Astrocyte (in vitro differentiated cells and primary cell): ENCODE results near the gene TMEM98. TPM values are rescaled to one million over a fixed set of nuclear protein-coding genes. Genes with fewer than 3 reads are reported as not detected.

ENCODE experiments used
- DNase-seq: peaks from one replicate; pipeline ENCODE4 v3.0.0-alpha.2; 2010; ENCODE audit warnings: low read depth
- FAIRE-seq: peaks from 2 replicates; lab custom pipeline; 2011; peaks lifted over from hg19 to GRCh38; lab: Jason Lieb, UNC
- H2AFZ ChIP-seq: 2 replicates; pipeline ENCODE4 v1.6.0; 2012; ENCODE audit warnings: low read depth, low read length, inconsistent platforms
- H3K27ac ChIP-seq: 2 replicates; pipeline ENCODE4 v1.5.1; 2011; ENCODE audit warnings: low read depth, low read length, inconsistent platforms
- H3K27me3 ChIP-seq: 2 replicates; pipeline ENCODE4 v1.6.0; 2011; ENCODE audit warnings: low read length, inconsistent platforms; ENCODE audit not compliant: insufficient read depth
- H3K36me3 ChIP-seq: 2 replicates; pipeline ENCODE4 v1.5.1; 2011; ENCODE audit warnings: low read length, inconsistent platforms; ENCODE audit not compliant: insufficient read depth
- H3K4me1 ChIP-seq: 2 replicates; pipeline ENCODE4 v1.5.1; 2011; ENCODE audit warnings: low read length, inconsistent platforms; ENCODE audit not compliant: insufficient read depth
- H3K4me2 ChIP-seq: 2 replicates; pipeline ENCODE4 v1.6.0; 2012; ENCODE audit warnings: low read length, inconsistent platforms
- H3K4me3 ChIP-seq: 2 replicates; pipeline ENCODE4 v1.5.1; 2011; ENCODE audit warnings: low read depth, mild to moderate bottlenecking, low read length, inconsistent platforms; ENCODE audit not compliant: insufficient read depth
- H3K79me2 ChIP-seq: 2 replicates; pipeline ENCODE4 v1.6.0; 2012; ENCODE audit warnings: mild to moderate bottlenecking, low read length, inconsistent platforms; ENCODE audit not compliant: insufficient read depth
- H3K9ac ChIP-seq: 2 replicates; pipeline ENCODE4 v1.6.0; 2012; ENCODE audit warnings: mild to moderate bottlenecking, low read length, inconsistent platforms
- H3K9me3 ChIP-seq: 2 replicates; pipeline ENCODE4 v1.5.1; 2012; ENCODE audit warnings: low read depth, mild to moderate bottlenecking, low read length, inconsistent platforms; ENCODE audit not compliant: insufficient read depth
- H4K20me1 ChIP-seq: 2 replicates; pipeline ENCODE4 v1.6.0; 2012; ENCODE audit warnings: low read length, inconsistent platforms; ENCODE audit not compliant: insufficient read depth
- H3K27ac Mint-ChIP-seq: one replicate; pipeline ENCODE4 v1.8.0; 2021; ENCODE audit warnings: mild to moderate bottlenecking, mixed read lengths; ENCODE audit not compliant: unreplicated experiment
- H3K27me3 Mint-ChIP-seq: one replicate; pipeline ENCODE4 v1.8.0; 2021; ENCODE audit warnings: low read depth, mixed read lengths; ENCODE audit not compliant: unreplicated experiment
- H3K36me3 Mint-ChIP-seq: one replicate; pipeline ENCODE4 v1.8.0; 2021; ENCODE audit warnings: low read depth, mixed read lengths; ENCODE audit not compliant: unreplicated experiment
- H3K4me1 Mint-ChIP-seq: one replicate; pipeline ENCODE4 v1.8.0; 2021; ENCODE audit warnings: low read depth, mixed read lengths; ENCODE audit not compliant: unreplicated experiment
- H3K4me3 Mint-ChIP-seq: one replicate; pipeline ENCODE4 v1.8.0; 2021; ENCODE audit warnings: mild to moderate bottlenecking, moderate library complexity, mixed read lengths; ENCODE audit not compliant: unreplicated experiment
- H3K9me3 Mint-ChIP-seq: one replicate; pipeline ENCODE4 v1.8.0; 2021; ENCODE audit warnings: mild to moderate bottlenecking, mixed read lengths; ENCODE audit not compliant: unreplicated experiment
- EZH2 ChIP-seq: IDR thresholded peaks from 2 replicates; pipeline ENCODE4 v1.6.1; 2012; ENCODE audit warnings: mild to moderate bottlenecking, low read length, inconsistent platforms; ENCODE audit not compliant: insufficient read depth
- total RNA-seq: library from RNA; stranded (reverse); gene quantifications from 2 replicates; pipeline ENCODE4 v1.2.1, GENCODE V29; 2021
- TF ChIP-seq, protein P1 (sequence below): IDR thresholded peaks from 2 replicates; pipeline ENCODE4 v1.5.1; 2011; ENCODE audit warnings: low read depth, mild to moderate bottlenecking, inconsistent platforms, low read length, moderate library complexity; ENCODE audit not compliant: insufficient read depth

Gene TMEM98
- total RNA-seq, 1 donor from 2014 or later: 62.6 TPM

GRCh38 chr17:32953045-32953444, 25.1 kb downstream of the TMEM98 start:
- FAIRE-seq: no peak
- no peak overlapping the region for H3K4me3 Mint-ChIP-seq
- Histone ChIP-seq H2AFZ (no peak overlapping the region), H3K9me3 (no peaks in the 10 kb centered on the region), H4K20me1 (no peaks in the 10 kb centered on the region), H3K9ac (no peak overlapping the region), H3K4me2 (no peak overlapping the region), H3K27me3 (peaks cover 4% of the 10 kb centered on the region), H3K36me3 (no peaks in the 10 kb centered on the region), H3K27ac (no peak overlapping the region), H3K4me3 (no peak overlapping the region), H3K79me2 (no peaks in the 10 kb centered on the region), H3K4me1 (no peaks in the 10 kb centered on the region)
- no peak overlapping the region for H3K27ac Mint-ChIP-seq
- no peaks in the 10 kb centered on the region for H3K36me3 Mint-ChIP-seq
- DNase-seq: no peak
- no peaks in the 10 kb centered on the region for H3K9me3 Mint-ChIP-seq
- no peaks in the 10 kb centered on the region for H3K4me1 Mint-ChIP-seq
- H3K27me3 Mint-ChIP-seq: peaks cover 17% of the 10 kb centered on the region
- TF ChIP-seq, protein P1, sequence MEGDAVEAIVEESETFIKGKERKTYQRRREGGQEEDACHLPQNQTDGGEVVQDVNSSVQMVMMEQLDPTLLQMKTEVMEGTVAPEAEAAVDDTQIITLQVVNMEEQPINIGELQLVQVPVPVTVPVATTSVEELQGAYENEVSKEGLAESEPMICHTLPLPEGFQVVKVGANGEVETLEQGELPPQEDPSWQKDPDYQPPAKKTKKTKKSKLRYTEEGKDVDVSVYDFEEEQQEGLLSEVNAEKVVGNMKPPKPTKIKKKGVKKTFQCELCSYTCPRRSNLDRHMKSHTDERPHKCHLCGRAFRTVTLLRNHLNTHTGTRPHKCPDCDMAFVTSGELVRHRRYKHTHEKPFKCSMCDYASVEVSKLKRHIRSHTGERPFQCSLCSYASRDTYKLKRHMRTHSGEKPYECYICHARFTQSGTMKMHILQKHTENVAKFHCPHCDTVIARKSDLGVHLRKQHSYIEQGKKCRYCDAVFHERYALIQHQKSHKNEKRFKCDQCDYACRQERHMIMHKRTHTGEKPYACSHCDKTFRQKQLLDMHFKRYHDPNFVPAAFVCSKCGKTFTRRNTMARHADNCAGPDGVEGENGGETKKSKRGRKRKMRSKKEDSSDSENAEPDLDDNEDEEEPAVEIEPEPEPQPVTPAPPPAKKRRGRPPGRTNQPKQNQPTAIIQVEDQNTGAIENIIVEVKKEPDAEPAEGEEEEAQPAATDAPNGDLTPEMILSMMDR: no peak
- TF ChIP-seq EZH2: no peak

DNA sequence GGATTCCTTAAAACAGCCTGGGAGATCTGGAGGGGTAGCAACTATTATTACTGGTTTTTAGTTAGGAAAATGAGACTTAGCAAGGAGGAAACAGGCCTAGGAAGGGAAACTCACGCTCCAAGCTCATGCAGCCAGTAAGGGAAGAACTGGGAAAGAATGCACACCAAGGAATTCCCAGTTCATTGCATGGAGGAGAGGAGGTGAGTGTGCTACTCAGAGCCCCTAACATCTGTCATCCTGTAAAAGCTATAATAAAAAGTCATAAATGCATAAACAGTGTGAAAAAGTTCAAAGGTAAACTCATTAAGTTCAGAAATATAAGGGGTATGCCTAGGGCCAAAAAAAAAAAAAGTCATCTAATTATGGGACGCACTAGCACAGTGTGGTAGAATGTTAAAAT, 25.9 kb downstream of the TMEM98 start:
- H3K27ac Mint-ChIP-seq: no peak overlapping the region
- Histone ChIP-seq H3K36me3 (no peaks in the 10 kb centered on the region), H3K79me2 (no peaks in the 10 kb centered on the region), H3K27me3 (peaks cover 4% of the 10 kb centered on the region), H2AFZ (no peak overlapping the region), H3K9ac (no peak overlapping the region), H3K27ac (no peak overlapping the region), H3K4me3 (no peak overlapping the region), H4K20me1 (no peaks in the 10 kb centered on the region), H3K9me3 (no peaks in the 10 kb centered on the region), H3K4me1 (no peaks in the 10 kb centered on the region), H3K4me2 (no peak overlapping the region)
- H3K36me3 Mint-ChIP-seq: no peaks in the 10 kb centered on the region
- peaks cover 17% of the 10 kb centered on the region for H3K27me3 Mint-ChIP-seq
- H3K9me3 Mint-ChIP-seq: no peaks in the 10 kb centered on the region
- DNase-seq (no peak), FAIRE-seq (no peak)
- H3K4me1 Mint-ChIP-seq: no peaks in the 10 kb centered on the region
- TF ChIP-seq, protein P1: no peak
- TF ChIP-seq EZH2: no peak
- H3K4me3 Mint-ChIP-seq: no peak overlapping the region

DNA sequence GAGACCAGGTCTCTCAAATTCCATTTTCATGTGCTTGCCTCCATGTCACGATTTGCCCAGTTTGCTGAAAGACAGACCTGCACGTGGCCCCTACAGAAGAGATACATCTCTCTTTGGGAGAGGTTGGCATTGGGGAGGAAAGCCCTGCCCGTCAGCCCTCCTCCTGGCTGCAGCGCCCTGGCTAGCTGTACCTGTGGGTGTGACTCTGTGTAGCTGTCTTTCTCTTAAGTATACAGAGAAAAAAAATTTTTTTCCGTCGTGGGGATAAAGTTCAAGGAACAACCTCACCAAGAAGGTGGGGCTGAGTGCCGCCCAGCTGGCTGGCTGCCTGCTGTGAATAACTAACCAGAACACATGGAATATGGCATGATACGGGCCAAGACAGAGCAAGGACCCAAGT, 26.5 kb downstream of the TMEM98 start:
- no peak overlapping the region for H2AFZ ChIP-seq
- FAIRE-seq: no peak
- no peak overlapping the region for H3K27ac ChIP-seq
- H3K4me3 ChIP-seq: no peak overlapping the region
- H3K4me3 Mint-ChIP-seq: no peak overlapping the region
- H3K4me1 ChIP-seq: no peaks in the 10 kb centered on the region
- TF ChIP-seq EZH2: no peak
- TF ChIP-seq, protein P1: no peak
- no peaks in the 10 kb centered on the region for H3K36me3 Mint-ChIP-seq
- H3K27me3 Mint-ChIP-seq: peaks cover 17% of the 10 kb centered on the region
- no peaks in the 10 kb centered on the region for H3K36me3 ChIP-seq
- DNase-seq: no peak
- H3K9me3 Mint-ChIP-seq: no peaks in the 10 kb centered on the region
- no peaks in the 10 kb centered on the region for H3K4me1 Mint-ChIP-seq
- H4K20me1 ChIP-seq: no peaks in the 10 kb centered on the region
- no peak overlapping the region for H3K27ac Mint-ChIP-seq
- H3K79me2 ChIP-seq: no peaks in the 10 kb centered on the region
- no peak overlapping the region for H3K9ac ChIP-seq
- H3K9me3 ChIP-seq: no peaks in the 10 kb centered on the region
- H3K27me3 ChIP-seq: peaks cover 4% of the 10 kb centered on the region
- H3K4me2 ChIP-seq: no peak overlapping the region
